Neural progenitor cell (in vitro differentiated cells): Measurements from ENCODE around the gene C19orf81. TPM values are rescaled to one million over a fixed set of nuclear protein-coding genes. Genes with fewer than 3 reads are reported as not detected.

Source experiments
- DNase-seq: peaks from one replicate; pipeline ENCODE4 v3.0.0-alpha.2; 2016; ENCODE audit warnings: low spot score
- H2AFZ ChIP-seq: fragments of 200-600 bp; sonication (generic); replicated peaks from 2 replicates; pipeline ENCODE4 v1.6.1; 2016; ENCODE audit warnings: antibody characterized with exemption
- H3F3A ChIP-seq: fragments of 200-600 bp; sonication (generic); 2 replicates; pipeline ENCODE4 v1.6.1; 2016; ENCODE audit warnings: antibody characterized with exemption, low read depth
- H3K27ac ChIP-seq: fragments of 200-600 bp; sonication (generic); 2 replicates; pipeline ENCODE4 v1.5.1; 2016; ENCODE audit warnings: mild to moderate bottlenecking
- H3K27me3 ChIP-seq: fragments of 200-600 bp; sonication (generic); 2 replicates; pipeline ENCODE4 v1.6.1; 2016; ENCODE audit warnings: mild to moderate bottlenecking, moderate library complexity
- H3K36me3 ChIP-seq: fragments of 200-600 bp; sonication (generic); 2 replicates; pipeline ENCODE4 v1.5.1; 2016
- H3K4me1 ChIP-seq: fragments of 200-600 bp; sonication (generic); 2 replicates; pipeline ENCODE4 v1.6.1; 2016; ENCODE audit warnings: mixed run types
- H3K4me2 ChIP-seq: fragments of 200-600 bp; sonication (generic); 2 replicates; pipeline ENCODE4 v1.6.1; 2016
- H3K4me3 ChIP-seq: fragments of 200-600 bp; sonication (generic); 2 replicates; pipeline ENCODE4 v1.5.1; 2016
- H3K79me2 ChIP-seq: fragments of 200-600 bp; sonication (generic); 2 replicates; pipeline ENCODE4 v1.6.1; 2016; ENCODE audit warnings: low read depth
- H3K9ac ChIP-seq: fragments of 200-600 bp; sonication (generic); 2 replicates; pipeline ENCODE4 v1.6.1; 2016
- H3K9me3 ChIP-seq: fragments of 200-600 bp; sonication (generic); 2 replicates; pipeline ENCODE4 v1.5.1; 2016; ENCODE audit warnings: low read depth
- H4K20me1 ChIP-seq: fragments of 200-600 bp; sonication (generic); 2 replicates; pipeline ENCODE4 v1.6.1; 2016; ENCODE audit warnings: low read depth
- H3K27ac Mint-ChIP-seq: 3 replicates; pipeline ENCODE4 v1.8.0; 2021; ENCODE audit warnings: mixed read lengths
- H3K27me3 Mint-ChIP-seq: 2 replicates; pipeline ENCODE4 v1.8.0; 2022; ENCODE audit warnings: low read depth, mild to moderate bottlenecking, inconsistent platforms, moderate library complexity, mixed read lengths; ENCODE audit not compliant: insufficient read depth
- H3K36me3 Mint-ChIP-seq: 3 replicates; pipeline ENCODE4 v1.8.0; 2021; ENCODE audit warnings: mixed read lengths
- H3K4me1 Mint-ChIP-seq: 3 replicates; pipeline ENCODE4 v1.8.0; 2021; ENCODE audit warnings: mixed read lengths
- H3K4me3 Mint-ChIP-seq: 3 replicates; pipeline ENCODE4 v1.8.0; 2021; ENCODE audit warnings: mild to moderate bottlenecking, moderate library complexity, mixed read lengths
- H3K9me3 Mint-ChIP-seq: 3 replicates; pipeline ENCODE4 v1.8.0; 2020; ENCODE audit warnings: mixed read lengths
- CTCF ChIP-seq: fragments of 200-600 bp; sonication (generic); IDR thresholded peaks from 2 replicates; pipeline ENCODE4 v1.5.1; 2017; ENCODE audit warnings: antibody characterized with exemption, mild to moderate bottlenecking
- EZH2 ChIP-seq: fragments of 200-600 bp; sonication (generic); IDR thresholded peaks from 2 replicates; pipeline ENCODE4 v1.6.1; 2017; ENCODE audit warnings: antibody characterized with exemption, mild to moderate bottlenecking, moderate library complexity
- EZH2phosphoT487 ChIP-seq: fragments of 200-600 bp; sonication (generic); IDR thresholded peaks from 2 replicates; pipeline ENCODE4 v1.6.1; 2017; ENCODE audit warnings: antibody characterized with exemption
- total RNA-seq: library from RNA; depleted of rRNA; stranded (reverse); fragments of >200 nt; gene quantifications from 2 replicates; pipeline ENCODE4 v1.2.3, GENCODE V29; 2015; ENCODE audit warnings: low replicate concordance

The C19orf81 gene
- total RNA-seq, 1 donor from 2014 or later = 1.3 TPM

- H3K9ac ChIP-seq = no peak overlapping the region
- H3K36me3 ChIP-seq = no peaks in the 10 kb centered on the region
- TF ChIP-seq CTCF (peak; percentile 3), EZH2phosphoT487 (no peak), EZH2 (no peak)
- Mint-ChIP-seq H3K27ac (no peak overlapping the region), H3K4me1 (peaks cover 5% of the 10 kb centered on the region), H3K9me3 (peaks cover 21% of the 10 kb centered on the region), H3K36me3 (no peaks in the 10 kb centered on the region), H3K4me3 (no peak overlapping the region), H3K27me3 (peaks cover 12% of the 10 kb centered on the region)
- H3K27ac ChIP-seq = no peak overlapping the region
- no peaks in the 10 kb centered on the region for H3K4me1 ChIP-seq
- no peak overlapping the region for H3K4me3 ChIP-seq
- peaks cover 11% of the 10 kb centered on the region for H3K27me3 ChIP-seq
- no peaks in the 10 kb centered on the region for H3K9me3 ChIP-seq
- no peaks in the 10 kb centered on the region for H3F3A ChIP-seq
- H3K4me2 ChIP-seq = no peak overlapping the region
- no peaks in the 10 kb centered on the region for H3K79me2 ChIP-seq
- DNase-seq = no peak
- no peak overlapping the region for H2AFZ ChIP-seq
- no peaks in the 10 kb centered on the region for H4K20me1 ChIP-seq
Measured at GRCh38 chr19:50632151-50632835, 17.0 kb upstream of the C19orf81 start.

- Histone ChIP-seq H3K4me1 (no peaks in the 10 kb centered on the region), H2AFZ (no peak overlapping the region), H3K4me2 (no peak overlapping the region), H3F3A (no peaks in the 10 kb centered on the region), H3K27ac (no peak overlapping the region), H3K9ac (no peak overlapping the region), H3K9me3 (no peaks in the 10 kb centered on the region), H3K4me3 (no peak overlapping the region), H3K79me2 (no peaks in the 10 kb centered on the region), H3K27me3 (peaks cover 22% of the 10 kb centered on the region), H4K20me1 (no peaks in the 10 kb centered on the region), H3K36me3 (no peaks in the 10 kb centered on the region)
- peaks cover 17% of the 10 kb centered on the region for H3K27me3 Mint-ChIP-seq
- TF ChIP-seq EZH2 (no peak), EZH2phosphoT487 (no peak), CTCF (no peak)
- no peak overlapping the region for H3K27ac Mint-ChIP-seq
- peaks cover 25% of the 10 kb centered on the region for H3K9me3 Mint-ChIP-seq
- H3K36me3 Mint-ChIP-seq = no peaks in the 10 kb centered on the region
- no peak overlapping the region for H3K4me3 Mint-ChIP-seq
- DNase-seq = no peak
- H3K4me1 Mint-ChIP-seq = peaks cover 10% of the 10 kb centered on the region
Measured at GRCh38 chr19:50633359-50633758, 15.9 kb upstream of the C19orf81 start.

GRCh38 chr19:50633973-50634372 lies 15.3 kb upstream of the C19orf81 start:
- no peak overlapping the region for H3K4me3 Mint-ChIP-seq
- Histone ChIP-seq H3K27me3 (peaks cover 28% of the 10 kb centered on the region), H3K27ac (no peak overlapping the region), H2AFZ (no peak overlapping the region), H3F3A (no peaks in the 10 kb centered on the region), H3K36me3 (no peaks in the 10 kb centered on the region), H3K4me3 (no peak overlapping the region), H3K9me3 (no peaks in the 10 kb centered on the region), H3K9ac (no peak overlapping the region), H3K4me1 (no peaks in the 10 kb centered on the region), H3K79me2 (no peaks in the 10 kb centered on the region), H3K4me2 (no peak overlapping the region), H4K20me1 (no peaks in the 10 kb centered on the region)
- DNase-seq = no peak
- peaks cover 20% of the 10 kb centered on the region for H3K27me3 Mint-ChIP-seq
- no peak for TF ChIP-seq CTCF
- TF ChIP-seq EZH2 = no peak
- no peak for TF ChIP-seq EZH2phosphoT487
- H3K9me3 Mint-ChIP-seq = peaks cover 25% of the 10 kb centered on the region
- H3K36me3 Mint-ChIP-seq = no peaks in the 10 kb centered on the region
- peaks cover 15% of the 10 kb centered on the region for H3K4me1 Mint-ChIP-seq
- no peak overlapping the region for H3K27ac Mint-ChIP-seq
